HG02588 (cell line): ENCODE measurements around the gene FANCC.

Experiments
- ATAC-seq: cut with Tn5 transposase; IDR thresholded peaks from one replicate; pipeline ENCODE4 v1.9.1; 2021; ENCODE audit warnings: mild to moderate bottlenecking, moderate library complexity; ENCODE audit not compliant: unreplicated experiment

Gene FANCC

DNA sequence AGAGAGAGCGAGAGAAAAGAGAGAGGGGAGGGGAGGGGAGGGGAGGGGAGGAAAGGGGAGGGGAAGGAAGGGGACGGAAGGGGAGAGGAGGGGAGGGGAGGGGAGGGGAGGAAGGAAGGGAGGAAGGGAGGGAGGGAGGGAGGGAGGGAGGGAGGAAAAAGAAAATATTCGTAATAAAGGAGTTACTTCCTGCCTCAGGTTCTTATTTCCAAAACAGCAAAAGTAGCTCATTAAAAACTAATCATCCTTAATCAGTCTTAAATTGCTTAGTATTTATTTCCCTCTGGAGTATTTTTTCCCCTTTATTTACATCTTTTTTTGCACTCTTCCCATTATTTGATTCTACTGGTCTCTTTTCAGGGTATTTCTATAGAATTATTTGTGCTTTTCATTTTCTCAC, 162.3 kb downstream of the FANCC start:
- no peak for ATAC-seq

DNA sequence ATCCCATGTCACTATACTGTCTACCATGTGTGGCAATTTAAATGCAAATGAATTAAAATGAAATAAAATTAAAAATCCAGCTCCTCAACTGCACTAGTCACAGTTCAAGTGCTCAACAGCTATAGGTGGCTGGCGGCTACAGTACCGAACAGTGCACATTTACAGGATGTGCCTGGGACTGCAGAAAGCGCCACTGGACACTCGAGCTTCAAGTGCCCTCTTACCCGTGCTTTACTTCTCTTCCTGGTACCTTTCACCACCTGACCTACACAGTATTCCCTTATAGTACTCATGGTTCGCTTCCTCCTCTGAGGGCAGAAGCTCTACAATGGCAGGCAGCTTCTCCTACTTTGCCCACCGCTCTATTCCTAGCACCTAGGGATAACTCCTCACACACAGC, 166.6 kb downstream of the FANCC start:
- ATAC-seq = no peak

DNA sequence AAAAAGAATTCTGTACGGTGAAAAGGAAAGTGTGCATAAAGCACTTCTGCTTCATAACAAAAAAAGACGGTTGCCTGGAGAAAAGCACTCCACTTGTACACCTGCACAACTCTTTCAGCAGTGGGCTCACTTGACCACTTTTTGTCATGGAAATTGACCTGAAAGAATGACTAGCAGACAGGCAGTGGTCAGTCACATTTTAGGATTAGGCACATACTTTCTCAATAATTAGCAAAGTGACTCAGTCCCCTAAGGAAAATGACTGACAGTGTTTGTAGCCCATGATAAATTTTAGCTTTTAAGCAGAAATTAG, 169.3 kb downstream of the FANCC start:
- no peak for ATAC-seq

DNA sequence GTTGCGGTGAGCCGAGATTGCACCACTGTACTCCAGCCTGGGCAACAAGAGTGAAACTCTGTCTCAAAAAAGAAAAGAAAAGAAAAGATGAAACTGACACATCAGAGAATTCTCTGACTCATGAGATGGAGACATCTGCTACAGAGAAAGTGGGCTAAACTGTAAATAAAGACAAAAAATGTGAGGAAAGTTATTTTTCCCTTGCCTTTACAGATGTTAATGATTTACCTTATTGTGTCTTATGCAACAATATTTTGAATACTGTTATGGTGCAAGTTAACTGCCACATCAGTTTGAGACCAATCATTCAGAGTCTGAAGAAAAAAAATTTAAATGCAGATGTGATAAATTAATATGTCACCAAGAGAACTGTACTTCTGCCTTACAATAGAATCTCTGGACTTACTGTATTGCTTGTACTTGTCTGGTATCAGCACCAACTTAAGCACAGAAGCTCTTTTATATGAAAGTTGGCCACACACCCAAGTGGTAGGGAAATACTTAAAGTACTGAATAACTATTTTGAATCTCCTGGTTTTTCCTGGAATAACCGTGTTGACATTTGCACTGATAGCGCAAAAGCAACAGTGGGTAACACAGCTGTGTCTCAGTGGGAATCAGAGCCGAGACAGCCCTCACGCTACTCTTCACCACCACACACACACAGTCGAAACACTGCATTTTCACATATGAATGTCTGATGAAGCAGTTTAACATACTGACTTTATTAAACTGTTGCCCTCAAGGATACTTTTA, 169.9 kb downstream of the FANCC start:
- no peak for ATAC-seq

DNA sequence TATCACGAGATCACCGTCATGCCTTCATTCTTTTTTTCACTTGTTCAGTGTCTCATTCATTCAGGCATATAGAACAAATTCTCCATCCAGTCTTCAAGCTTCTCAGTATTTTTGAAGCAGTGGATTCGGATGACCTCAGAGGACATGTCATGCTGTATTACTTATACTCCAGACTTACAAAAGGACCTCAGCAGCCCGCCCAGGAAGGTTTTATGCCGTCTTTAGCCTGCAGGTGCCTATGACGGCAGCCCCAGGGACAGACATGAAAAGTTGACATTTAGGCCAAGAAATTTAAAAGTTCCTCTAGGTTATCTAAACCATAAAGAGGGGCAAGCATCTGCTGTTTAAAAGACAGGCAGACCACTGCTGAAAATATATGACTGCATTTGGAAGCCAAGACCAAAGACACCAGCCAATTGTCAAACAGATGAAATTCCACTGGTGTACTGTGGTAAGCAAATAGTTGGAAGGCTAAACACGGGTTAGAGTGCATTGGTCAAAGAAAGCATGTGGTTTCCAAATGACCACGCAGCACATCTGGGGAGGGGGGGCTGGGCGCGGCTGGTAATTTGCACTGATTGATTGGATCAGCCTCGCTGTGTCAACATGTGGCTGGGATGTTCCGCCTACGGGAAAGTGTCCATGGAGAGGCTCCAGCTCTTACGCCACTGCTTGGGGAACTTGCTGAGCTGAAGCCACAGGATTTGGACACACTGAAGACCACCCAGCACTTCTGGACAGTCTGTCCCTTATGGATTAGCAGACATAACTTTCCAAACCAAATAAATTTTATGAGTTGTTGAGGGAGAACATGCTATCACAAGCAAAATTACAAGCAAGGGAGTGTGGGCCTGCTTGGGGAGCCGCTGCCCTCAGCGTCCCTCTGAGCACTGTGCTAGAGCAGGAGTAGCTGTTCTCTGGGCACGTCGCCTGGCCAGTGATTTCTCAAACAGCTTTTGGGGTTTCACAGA, 173.6 kb downstream of the FANCC start:
- no peak for ATAC-seq

DNA sequence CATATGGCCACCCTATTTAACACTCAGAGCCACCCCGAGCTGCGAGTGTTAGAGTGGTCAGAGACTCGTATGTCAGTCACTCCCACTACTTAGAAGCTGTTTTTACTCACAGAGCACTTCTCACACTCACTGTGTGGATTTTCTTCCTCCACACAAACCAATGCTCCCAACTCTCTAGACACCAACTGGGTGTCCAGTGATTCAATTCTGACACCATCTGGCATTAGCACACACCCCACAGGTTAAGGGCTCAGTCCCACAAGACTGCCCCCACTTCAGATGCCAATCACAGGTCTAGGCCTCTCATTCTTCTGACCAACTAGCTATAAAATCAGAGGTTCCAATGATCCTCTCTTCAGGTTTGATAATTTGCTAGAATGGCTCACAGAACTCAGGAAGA, 174.8 kb downstream of the FANCC start:
- no peak for ATAC-seq

DNA sequence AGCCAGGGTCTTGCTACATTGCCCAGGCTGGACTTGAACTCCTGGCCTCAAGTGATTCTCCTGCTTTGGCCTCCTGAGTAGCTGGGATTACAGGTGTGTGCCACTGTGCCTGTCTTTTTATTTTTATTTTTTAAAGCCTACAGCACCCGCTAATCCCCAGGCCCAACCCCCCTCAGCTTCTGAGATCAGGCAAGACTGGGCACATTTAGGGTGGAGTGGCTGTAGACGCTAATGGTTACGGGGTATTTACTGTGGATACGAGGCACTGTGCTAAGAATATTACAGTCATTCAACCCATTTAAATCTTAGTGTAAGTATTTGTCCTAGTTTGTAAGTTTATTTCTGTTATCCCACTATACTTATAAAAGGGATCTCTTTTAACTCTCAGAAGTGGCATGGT, 175.2 kb downstream of the FANCC start:
- no peak for ATAC-seq

DNA sequence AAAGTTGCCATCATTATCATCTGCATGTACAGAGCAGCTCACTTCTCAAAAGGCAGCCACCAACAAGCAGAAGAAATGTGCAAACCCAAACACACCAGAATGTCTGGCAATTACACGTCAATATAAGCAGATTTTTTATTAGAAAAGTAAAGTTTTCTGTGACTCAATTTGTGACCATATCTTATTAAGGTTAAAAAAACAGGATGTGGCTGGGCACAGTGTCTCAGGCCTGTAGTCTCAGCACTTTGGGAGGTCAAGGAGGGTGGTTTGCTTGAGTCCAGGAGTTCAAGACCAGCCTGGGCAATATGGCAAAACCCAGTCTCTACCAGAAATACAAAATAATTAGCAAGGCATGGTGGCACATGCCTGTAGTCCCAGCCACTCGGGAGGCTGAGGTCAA, 176.7 kb downstream of the FANCC start:
- no peak for ATAC-seq

DNA sequence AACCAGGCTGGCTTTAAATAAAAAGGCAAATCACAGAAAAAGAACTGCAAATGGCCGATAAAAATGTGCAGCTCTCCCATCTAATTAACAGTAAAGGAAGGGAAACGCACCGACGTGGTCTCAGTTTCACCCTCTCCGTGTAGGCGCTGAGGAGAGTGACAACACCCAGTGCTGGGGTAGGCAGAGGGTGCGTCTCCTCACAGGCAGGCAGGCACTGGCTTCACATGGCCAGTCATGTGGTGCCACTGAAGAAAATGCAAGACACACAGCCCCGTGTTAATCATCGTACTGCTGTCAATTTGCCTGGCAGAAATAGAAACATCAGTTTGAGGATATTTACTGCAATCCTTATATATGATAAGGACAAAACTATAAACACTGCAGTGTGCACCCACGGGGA, 178.4 kb downstream of the FANCC start:
- ATAC-seq = no peak

DNA sequence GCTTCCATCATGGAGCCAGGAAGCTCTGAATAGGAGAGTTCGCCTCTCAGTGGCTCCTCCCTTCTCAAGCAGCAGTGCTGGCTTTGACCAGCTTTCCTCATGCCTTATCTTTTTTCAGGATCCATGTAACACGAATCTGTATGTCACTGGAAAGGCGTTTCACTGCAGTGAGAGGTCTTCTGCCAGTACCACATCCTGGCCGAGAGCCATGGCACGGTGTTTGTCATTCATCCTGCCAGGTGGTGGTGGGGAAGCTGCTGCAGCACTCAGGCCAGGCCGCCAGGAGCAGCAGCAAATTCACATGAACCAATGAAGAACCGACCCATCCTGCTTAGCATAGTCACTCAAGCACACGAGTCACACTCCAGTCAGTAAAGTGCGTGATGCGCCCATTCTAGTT, 179.0 kb downstream of the FANCC start:
- no peak for ATAC-seq

DNA sequence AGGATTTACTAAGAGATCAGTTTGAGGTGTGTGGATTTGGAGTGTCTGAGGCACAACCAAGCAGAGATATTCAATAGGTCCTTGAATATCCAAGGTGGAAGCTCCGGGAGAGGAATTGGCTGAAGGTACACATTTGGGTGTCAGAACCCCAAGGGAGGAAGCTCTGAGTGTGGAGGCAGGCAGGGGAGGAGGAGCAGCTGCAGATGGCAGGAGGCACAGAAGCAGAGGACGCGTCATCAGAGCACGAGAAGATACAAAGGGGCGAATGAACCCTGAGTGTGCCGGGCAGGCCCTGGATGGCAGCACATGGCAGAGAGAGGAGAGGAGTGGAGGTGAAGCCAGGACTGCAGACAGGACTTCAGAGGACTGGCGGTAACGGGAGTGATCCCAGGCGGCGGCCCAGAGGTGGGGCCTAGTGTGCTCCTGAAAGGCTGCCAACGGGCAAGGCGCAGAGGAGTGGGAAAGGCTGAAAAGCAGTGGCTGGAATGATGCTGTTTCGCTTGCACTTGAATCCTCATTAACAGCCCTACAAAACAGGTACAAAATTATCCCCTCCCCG, 179.8 kb downstream of the FANCC start:
- no peak for ATAC-seq

DNA sequence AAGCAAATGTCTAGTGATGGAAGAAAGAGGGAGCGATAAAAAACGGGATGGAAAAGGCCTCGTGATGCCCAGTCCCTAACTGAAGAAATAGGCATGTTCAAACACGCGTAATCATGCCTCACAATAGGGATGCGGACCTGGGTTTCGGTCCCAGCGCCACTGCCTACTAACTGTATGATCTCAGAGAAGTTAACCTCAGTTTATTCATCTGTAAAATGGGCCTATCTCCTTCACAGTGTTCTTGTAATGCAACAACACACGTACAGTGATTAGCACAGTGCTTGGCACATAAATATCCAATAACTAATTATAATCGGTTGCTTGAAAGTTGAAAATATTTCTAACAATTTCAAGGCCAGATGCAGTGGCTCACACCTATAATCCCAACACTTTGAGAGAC, 181.8 kb downstream of the FANCC start:
- no peak for ATAC-seq

DNA sequence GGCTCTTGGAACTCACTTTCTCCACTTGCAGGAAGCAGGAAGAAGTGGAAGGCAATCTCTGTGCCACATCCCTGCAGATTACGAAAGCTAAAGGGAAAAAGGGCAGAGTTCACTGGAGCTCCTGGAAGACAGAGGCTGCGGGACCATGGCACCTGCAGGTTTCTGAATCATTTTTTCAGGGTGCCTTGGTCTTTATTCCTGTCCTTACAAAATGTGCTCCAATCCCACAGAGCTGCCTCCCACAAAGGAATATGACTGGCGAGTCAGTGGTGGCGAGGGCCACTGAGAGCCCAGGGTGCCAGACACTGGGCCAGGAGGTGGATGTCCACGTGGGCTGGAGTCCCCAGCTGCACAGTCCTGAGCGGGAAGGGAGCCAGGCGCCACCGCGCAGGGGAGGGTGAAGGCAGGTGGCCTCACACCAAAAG, 183.0 kb downstream of the FANCC start:
- ATAC-seq = no peak

DNA sequence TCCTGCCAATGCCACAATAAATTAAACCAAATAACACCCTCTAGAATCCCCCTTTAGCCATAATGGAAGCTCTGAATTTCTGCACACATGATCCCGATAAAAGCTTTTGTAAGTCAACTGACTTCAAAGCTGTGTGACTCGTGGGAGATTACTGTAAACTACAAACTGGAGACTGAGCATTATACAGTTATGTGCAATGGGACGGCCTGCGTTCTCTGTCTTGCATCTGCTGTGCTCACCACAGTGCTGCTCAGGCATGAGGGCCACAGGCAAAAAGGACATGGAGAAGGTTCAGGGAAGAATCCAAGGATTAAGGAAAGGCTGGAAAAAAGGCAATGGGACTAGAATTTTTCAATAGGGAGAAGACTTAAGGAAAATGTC, 184.2 kb downstream of the FANCC start:
- no peak for ATAC-seq

DNA sequence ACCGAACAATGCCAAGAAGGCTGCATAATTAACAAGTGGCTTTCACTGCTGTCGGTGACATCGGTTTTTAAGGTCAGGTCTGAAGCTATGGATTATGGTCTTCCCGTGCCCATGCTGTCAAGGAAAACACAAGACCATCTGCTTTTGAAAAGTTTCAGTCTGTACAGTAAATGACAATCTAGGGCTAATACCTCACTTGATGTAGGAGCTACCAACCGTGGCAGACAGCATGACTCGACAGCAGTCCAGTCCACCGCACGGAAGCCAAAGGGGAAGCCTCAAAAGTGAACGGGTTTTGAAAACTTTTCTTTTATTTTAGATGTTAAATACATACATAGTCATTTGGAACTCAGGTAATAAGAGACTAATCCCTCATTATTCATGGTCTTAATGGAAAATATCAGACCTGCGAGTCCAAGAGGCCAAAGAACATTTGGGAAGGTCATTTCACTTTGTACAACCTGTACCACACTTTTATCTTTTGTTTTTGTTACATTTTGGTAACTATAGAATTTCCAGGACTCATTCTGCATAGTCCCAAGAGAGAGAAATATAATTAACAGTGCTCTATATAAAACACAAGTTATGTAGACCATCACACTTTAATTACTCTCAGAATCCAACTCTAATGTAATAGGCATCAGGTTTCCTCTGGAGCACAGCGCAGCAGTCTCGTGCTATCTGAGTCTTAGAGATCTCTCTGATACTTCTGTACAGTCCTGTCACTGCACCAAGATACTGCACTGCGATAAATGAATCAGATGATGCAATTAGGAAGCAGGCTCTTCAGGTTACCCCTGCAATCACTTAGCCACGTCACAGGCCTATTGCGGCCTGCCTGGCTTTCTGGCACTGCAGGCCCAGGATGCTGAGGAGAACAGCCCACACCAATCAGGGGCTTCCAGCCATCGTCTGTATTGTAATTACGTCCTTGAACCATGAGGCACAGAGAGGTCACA, 184.9 kb downstream of the FANCC start:
- no peak for ATAC-seq

DNA sequence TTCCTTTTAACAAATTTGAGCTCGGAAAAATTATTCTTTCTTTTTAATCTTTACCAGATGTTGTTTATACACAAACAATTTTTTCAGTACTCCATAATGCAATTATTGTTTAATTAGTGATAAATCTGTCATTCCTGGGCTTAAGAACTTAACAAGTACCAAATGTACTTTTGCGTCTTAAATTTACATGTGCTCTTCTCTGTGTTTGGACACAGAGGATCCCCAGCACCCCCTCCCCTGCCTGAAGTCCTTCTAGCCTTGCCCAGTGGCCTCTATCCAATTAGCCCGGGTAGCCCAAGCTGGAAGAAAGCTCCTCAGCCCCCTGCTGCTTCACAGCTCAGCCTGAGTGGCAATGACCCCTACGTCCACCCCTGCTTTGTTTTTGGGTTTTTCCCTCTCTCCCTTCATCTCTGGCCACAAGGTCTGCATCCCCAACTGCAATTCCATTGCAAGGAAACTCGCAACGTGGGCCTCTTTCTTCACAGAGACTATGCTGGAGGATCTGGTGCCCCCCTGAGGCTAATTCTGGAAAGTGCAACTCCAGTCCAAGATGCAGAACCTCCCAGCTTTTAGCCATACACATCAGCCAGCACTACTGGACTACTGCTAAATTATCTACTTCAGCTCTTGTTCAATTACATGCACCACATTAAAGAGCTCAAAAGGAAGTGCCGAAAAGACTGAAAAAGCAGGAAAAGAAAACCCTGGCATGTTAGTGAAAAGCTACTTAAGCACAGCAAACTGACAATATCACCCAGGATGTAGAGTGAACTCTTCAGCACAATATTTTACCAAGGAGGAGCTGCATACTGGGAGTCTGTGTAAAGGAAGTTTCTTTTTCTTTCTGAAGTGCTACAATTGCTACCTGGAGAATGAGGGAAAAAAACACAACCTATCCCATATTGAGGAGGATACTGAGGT, 186.2 kb downstream of the FANCC start:
- no peak for ATAC-seq

DNA sequence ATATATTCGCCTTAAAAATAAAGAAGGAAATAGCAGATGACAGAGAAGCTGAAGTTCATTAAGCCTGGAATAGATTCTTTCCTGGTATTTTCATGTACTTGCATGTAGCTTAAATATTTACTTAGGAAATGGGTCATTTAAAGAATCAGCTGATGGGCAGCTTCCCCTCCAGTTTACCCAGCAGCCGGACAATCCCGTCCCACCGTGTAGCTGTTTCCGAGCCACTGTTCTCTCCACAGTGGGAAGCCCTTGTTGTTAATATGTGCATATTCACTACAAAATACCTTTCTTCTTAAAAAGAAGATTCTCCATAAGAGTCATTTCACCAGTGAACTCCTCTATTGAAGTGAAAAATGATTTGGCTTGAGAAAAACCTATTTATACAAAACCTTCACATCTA, 187.0 kb downstream of the FANCC start:
- ATAC-seq = no peak

DNA sequence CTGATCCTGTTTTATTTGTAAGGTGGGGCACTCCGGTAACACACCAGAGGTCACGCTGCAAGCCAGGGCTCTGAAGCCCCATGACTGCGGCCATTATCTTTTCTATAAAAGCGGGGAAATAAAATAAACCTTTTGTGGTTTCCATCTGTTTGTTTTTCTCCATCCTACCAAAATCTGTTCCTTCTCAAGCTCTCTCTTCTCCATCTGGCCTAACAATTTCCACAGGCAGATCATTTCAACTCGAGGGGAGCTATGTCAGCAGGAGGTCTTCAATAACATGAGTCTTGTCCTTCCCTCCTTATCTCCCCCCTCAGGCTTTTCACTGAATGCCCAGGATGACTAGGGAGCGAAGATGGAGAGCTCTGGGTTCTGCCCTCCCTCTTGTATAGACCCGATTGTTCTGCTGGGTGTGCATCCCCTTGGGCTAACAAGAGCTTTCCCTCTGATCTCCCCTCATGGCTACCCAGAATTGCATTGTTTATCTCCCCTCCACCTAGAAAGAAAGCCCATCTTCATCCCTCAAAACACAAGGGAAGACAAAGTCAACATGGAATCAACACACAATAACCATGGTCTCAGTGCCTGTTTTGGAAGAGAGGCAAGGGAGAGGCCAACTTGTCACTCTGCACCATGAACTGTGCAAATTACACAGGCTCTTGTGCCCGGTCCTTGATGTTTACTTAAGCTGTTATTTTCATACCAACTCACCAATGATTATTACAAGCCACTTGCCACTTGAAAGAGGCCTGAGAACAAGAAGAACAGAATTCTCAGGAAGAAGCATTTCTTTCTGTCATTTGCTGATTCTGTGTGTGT, 187.8 kb downstream of the FANCC start:
- no peak for ATAC-seq

DNA sequence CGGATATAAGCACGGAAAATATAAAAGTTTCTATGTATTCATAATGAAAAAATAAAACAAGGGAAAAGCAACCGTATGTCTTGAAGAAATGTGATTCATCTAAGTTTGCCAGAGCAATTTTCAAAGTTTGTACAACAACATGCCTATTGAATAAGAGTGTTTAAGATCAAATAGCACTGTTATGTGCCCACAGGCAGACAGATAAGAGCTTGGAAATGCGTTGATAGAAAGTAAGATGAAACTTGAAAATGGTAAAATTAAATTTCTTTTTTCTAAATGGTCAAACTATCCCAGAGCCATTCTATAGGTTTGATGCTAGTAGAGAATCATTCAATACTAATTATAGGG, 189.4 kb downstream of the FANCC start:
- no peak for ATAC-seq
